OCI-LY1 (cell line): ENCODE results near the gene ZBTB8B.

Source experiments
- H2AFZ ChIP-seq: fragments of 200-600 bp; sonication (generic), shearing (Covaris generic); 2 replicates; pipeline ENCODE4 v1.6.0; 2014; ENCODE audit warnings: antibody characterized with exemption, mild to moderate bottlenecking, low read length
- H3F3A ChIP-seq: fragments of 200-600 bp; sonication (generic), shearing (Covaris generic); 2 replicates; pipeline ENCODE4 v1.6.0; 2014; ENCODE audit warnings: mild to moderate bottlenecking, antibody characterized with exemption, low read length, moderate library complexity; ENCODE audit not compliant: insufficient read depth
- H3K27ac ChIP-seq: fragments of 200-600 bp; sonication (generic); 2 replicates; pipeline ENCODE4 v1.5.1; 2014; ENCODE audit warnings: low read length, mixed run types, mild to moderate bottlenecking, low read depth; ENCODE audit not compliant: poor library complexity, severe bottlenecking
- H3K27me3 ChIP-seq: fragments of 200-600 bp; sonication (generic); 2 replicates; pipeline ENCODE4 v1.6.0; 2014; ENCODE audit warnings: antibody characterized with exemption, mild to moderate bottlenecking, low read length, moderate library complexity; ENCODE audit not compliant: insufficient read depth
- H3K36me3 ChIP-seq: fragments of 200-600 bp; sonication (generic); 2 replicates; pipeline ENCODE4 v1.6.1; 2014; ENCODE audit warnings: mild to moderate bottlenecking, antibody characterized with exemption, low read length, moderate library complexity, mixed read lengths; ENCODE audit not compliant: insufficient read depth
- H3K4me1 ChIP-seq: fragments of 200-600 bp; sonication (generic); 2 replicates; pipeline ENCODE4 v1.5.1; 2014; ENCODE audit warnings: mild to moderate bottlenecking, low read length, moderate library complexity; ENCODE audit not compliant: insufficient read depth, severe bottlenecking
- H3K4me2 ChIP-seq: fragments of 200-600 bp; sonication (generic), shearing (Covaris generic); 2 replicates; pipeline ENCODE4 v1.6.1; 2014; ENCODE audit warnings: low read length
- H3K4me3 ChIP-seq: fragments of 200-600 bp; sonication (generic); 2 replicates; pipeline ENCODE4 v1.5.1; 2014; ENCODE audit warnings: low read length, low read depth, mild to moderate bottlenecking, mixed read lengths; ENCODE audit not compliant: poor library complexity, severe bottlenecking
- H3K79me2 ChIP-seq: fragments of 200-600 bp; shearing (Covaris generic); 2 replicates; pipeline ENCODE4 v1.6.1; 2016; ENCODE audit warnings: mixed run types, low read length, mixed read lengths; ENCODE audit not compliant: insufficient read depth
- H3K9ac ChIP-seq: fragments of 200-600 bp; sonication (generic), shearing (Covaris generic); 2 replicates; pipeline ENCODE4 v1.6.1; 2014; ENCODE audit warnings: mild to moderate bottlenecking, low read length, mixed read lengths
- H3K9me2 ChIP-seq: fragments of 200-600 bp; sonication (generic), shearing (Covaris generic); 2 replicates; pipeline ENCODE4 v1.6.1; 2014; ENCODE audit warnings: low read depth, mild to moderate bottlenecking, low read length, mixed read lengths
- H3K9me3 ChIP-seq: fragments of 200-600 bp; shearing (Covaris generic); 2 replicates; pipeline ENCODE4 v1.6.1; 2014; ENCODE audit warnings: low read length, mixed read lengths
- H4K20me1 ChIP-seq: fragments of 200-600 bp; sonication (generic), shearing (Covaris generic); 2 replicates; pipeline ENCODE4 v1.6.0; 2016; ENCODE audit warnings: mild to moderate bottlenecking, low read length; ENCODE audit not compliant: insufficient read depth
- EZH2 ChIP-seq: fragments of 200-600 bp; sonication (generic), shearing (Covaris generic); IDR thresholded peaks from 2 replicates; pipeline ENCODE4 v1.8.0; 2017; ENCODE audit warnings: borderline replicate concordance, mixed run types, mild to moderate bottlenecking, antibody characterized with exemption, low read length, moderate library complexity, mixed read lengths
- TF ChIP-seq, protein P1 (sequence below): fragments of 200-600 bp; sonication (generic), shearing (Covaris generic); IDR thresholded peaks from 2 replicates; pipeline ENCODE4 v1.5.1; 2017; ENCODE audit warnings: mild to moderate bottlenecking, antibody characterized with exemption, low read length, moderate library complexity, mixed read lengths

The ZBTB8B gene

DNA sequence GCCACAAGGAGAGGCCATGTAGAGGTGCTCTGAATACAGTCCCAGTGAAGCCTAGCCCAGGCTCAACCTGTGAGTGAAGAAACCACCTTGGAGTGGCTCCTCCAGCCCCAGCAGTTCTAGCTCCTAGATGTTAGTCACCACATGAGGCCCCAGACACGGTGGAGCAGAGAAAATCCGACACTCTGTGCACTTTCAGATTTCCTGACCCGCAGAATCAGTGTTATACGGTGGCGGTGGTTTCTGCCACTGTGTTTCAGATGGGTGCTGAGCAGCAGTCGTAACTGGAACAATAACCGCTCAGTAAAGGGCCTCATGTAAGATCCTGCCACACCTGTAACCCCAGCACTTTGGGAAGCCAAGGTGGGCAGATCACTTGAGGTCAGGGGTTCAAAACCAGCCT lies 38.3 kb downstream of the ZBTB8B start:
- no peaks in the 10 kb centered on the region for H3K9me2 ChIP-seq
- no peaks in the 10 kb centered on the region for H3K79me2 ChIP-seq
- peaks cover 5% of the 10 kb centered on the region; the same call in 1 of the 2 replicates for H3K27me3 ChIP-seq
- H3K36me3 ChIP-seq: no peaks in the 10 kb centered on the region
- H3K27ac ChIP-seq: no peak overlapping the region
- TF ChIP-seq, protein P1, sequence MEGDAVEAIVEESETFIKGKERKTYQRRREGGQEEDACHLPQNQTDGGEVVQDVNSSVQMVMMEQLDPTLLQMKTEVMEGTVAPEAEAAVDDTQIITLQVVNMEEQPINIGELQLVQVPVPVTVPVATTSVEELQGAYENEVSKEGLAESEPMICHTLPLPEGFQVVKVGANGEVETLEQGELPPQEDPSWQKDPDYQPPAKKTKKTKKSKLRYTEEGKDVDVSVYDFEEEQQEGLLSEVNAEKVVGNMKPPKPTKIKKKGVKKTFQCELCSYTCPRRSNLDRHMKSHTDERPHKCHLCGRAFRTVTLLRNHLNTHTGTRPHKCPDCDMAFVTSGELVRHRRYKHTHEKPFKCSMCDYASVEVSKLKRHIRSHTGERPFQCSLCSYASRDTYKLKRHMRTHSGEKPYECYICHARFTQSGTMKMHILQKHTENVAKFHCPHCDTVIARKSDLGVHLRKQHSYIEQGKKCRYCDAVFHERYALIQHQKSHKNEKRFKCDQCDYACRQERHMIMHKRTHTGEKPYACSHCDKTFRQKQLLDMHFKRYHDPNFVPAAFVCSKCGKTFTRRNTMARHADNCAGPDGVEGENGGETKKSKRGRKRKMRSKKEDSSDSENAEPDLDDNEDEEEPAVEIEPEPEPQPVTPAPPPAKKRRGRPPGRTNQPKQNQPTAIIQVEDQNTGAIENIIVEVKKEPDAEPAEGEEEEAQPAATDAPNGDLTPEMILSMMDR: no peak
- no peak for TF ChIP-seq EZH2
- H4K20me1 ChIP-seq: no peaks in the 10 kb centered on the region
- no peak overlapping the region for H3K4me3 ChIP-seq
- H2AFZ ChIP-seq: no peak overlapping the region
- H3K9ac ChIP-seq: no peak overlapping the region
- no peaks in the 10 kb centered on the region for H3F3A ChIP-seq
- H3K9me3 ChIP-seq: no peaks in the 10 kb centered on the region
- H3K4me2 ChIP-seq: no peak overlapping the region
- H3K4me1 ChIP-seq: peaks cover 7% of the 10 kb centered on the region

DNA sequence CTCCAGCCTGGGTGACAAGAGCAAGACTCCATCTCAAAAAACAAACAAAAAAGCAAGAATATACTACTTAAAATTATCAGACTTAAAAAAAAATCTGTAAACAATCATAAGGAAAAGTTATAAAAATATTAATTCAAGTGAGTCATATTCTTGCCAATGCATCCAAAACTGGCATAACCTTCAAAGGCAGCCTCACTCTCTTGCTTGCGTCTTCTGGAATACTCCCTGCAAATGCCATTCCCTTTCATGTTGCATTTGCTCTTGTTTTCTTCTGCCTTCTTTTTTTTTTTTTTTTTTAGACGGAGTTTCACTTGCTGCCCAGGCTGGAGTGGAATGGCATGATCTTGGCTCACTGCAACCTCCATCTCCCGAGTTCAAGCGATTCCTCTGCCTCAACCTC lies 42.1 kb downstream of the ZBTB8B start:
- Histone ChIP-seq H3K9ac (no peak overlapping the region), H3K9me2 (no peaks in the 10 kb centered on the region), H3K4me1 (no peaks in the 10 kb centered on the region), H3F3A (no peaks in the 10 kb centered on the region), H4K20me1 (no peaks in the 10 kb centered on the region), H3K4me2 (no peak overlapping the region), H2AFZ (no peak overlapping the region), H3K36me3 (no peaks in the 10 kb centered on the region), H3K27ac (no peak overlapping the region), H3K4me3 (no peak overlapping the region), H3K79me2 (no peaks in the 10 kb centered on the region), H3K27me3 (no peaks in the 10 kb centered on the region), H3K9me3 (no peaks in the 10 kb centered on the region)
- TF ChIP-seq, protein P1: no peak
- no peak for TF ChIP-seq EZH2

DNA sequence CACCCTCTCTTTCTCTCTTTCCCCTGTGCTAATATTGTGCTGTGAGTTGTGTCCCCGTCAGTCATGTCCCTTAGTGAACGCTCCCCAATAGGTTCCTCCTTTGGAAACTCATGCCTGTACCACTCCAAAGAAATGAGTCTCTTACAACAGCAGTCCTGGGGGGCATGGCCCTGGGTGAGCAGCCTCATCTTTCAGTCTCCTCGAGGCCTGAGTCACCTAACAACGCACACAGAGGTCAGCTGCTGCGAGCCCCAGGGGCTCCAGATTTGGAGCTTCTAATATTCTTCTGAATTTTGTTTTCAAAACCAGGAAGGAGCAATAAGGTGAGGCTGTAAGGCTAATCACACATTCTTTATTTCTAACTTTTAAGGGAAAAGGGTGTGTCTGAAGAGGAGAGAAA lies 43.9 kb downstream of the ZBTB8B start:
- Histone ChIP-seq H4K20me1 (no peaks in the 10 kb centered on the region), H3K27me3 (no peaks in the 10 kb centered on the region), H3K9me2 (no peaks in the 10 kb centered on the region), H3K79me2 (no peaks in the 10 kb centered on the region), H3K27ac (no peak overlapping the region), H3K9ac (no peak overlapping the region), H3K4me3 (no peak overlapping the region), H3F3A (no peaks in the 10 kb centered on the region), H2AFZ (no peak overlapping the region), H3K9me3 (no peaks in the 10 kb centered on the region), H3K36me3 (no peaks in the 10 kb centered on the region), H3K4me2 (no peak overlapping the region), H3K4me1 (no peaks in the 10 kb centered on the region)
- TF ChIP-seq, protein P1: no peak
